ENCODE data around the gene INTS7.
A peak's percentile ranks its signal among the peaks of the same experiment; 100 is the strongest.

Gene INTS7

GRCh38 chr1:211929683-211930082, 105.7 kb downstream of the INTS7 start:
- DNase-seq = no peak

DNA sequence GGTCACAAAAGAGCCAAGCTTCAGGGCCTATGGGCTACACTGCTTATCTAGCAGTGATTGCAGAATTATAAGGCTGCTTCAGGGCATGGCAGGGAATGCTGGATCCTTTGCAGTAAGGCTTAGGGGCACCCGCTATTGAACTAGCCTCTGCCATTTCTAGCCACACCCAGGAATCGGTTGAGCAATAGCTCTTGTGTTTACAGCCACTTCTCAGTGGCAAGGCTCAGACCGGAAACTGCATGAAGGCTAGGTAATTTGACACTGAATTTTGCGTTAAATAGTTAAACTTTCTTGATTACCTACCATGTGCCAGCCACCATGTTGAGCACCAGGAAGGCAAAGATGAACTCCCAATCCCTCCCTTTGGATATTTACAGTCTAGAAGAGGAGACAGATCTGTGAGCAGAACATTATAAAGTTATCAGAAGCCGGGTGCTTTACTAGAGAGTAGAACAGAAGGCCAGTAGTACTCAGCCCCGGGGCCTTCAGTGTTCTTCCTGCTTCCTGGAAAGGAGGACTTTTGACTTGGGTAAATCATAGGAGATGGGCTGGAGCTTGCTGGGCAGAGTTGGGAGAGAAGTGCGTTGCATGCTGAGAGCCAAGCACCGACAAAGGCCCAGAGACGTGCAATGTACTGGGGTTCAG, 106.2 kb downstream of the INTS7 start:
- DNase-seq = peak in 1 of 2 donors; percentile 65

DNA sequence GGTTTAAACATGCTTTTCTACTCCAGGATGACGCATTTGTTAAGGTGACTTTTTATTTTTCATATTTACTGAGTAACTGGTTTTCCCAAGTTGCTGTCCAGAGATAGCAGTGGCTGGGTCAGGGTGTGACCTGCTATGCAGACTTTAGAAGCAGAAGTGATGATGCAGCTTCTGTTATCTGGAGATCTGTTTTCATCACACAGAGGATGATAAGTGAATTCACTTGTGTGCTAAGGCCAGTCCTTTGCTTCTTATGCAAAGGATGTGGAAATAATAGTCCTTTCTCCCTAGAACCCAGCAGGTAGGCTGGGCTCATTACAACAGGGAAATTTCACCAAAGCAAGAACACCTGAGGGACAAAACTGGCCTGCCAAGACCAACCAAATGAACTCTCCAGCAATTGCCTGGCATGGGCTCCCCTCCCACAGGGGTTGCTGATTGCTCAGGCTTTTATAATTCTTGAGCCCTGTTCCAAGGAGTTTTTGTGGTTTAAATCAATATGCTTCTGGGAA, 107.0 kb downstream of the INTS7 start:
- peak; percentile 48 to 57 for DNase-seq

DNA sequence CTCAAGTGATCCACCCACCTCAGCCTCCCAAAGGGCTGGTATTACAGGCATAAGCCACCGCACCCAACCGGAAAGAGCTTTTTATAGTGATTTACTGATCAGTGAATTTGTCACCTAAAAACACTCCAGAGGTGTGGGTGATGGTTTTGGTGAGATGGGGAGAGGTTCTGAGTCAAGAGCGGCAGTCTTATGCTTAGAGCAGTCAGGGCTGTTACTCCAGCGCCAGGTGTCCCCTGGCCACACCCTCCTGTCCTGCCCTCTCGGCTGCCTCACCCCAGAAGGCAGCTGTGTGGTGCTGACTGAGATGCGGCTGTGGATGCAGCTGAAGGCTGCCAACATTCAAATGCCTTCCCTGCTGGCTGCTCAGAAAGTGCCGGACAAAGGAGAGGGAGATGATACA, 110.3 kb downstream of the INTS7 start:
- DNase-seq = no peak

DNA sequence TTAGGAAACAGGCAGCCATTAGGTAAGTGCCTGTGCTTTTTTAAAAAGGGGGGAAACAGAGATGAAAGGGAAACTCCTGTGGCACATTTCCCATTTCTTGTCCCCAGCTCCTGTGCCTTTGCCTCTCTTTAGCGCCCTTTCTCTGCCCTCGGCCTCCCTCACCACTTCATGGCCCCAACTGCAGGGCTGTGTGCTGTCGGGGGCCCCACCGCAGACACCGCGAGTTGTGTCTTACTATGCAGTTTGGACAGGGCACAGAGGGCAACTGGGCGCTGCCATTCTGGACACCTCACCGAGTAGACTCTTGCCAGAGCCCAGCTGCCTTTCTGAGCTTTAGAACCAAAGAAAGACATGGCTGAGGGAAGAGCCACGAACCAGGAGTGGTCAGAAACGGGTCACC, 111.1 kb downstream of the INTS7 start:
- no peak for DNase-seq

GRCh38 chr1:211923095-211923494, 112.3 kb downstream of the INTS7 start:
- no peak for DNase-seq

GRCh38 chr1:211921579-211922095, 113.7 kb downstream of the INTS7 start:
- DNase-seq = no peak

DNA sequence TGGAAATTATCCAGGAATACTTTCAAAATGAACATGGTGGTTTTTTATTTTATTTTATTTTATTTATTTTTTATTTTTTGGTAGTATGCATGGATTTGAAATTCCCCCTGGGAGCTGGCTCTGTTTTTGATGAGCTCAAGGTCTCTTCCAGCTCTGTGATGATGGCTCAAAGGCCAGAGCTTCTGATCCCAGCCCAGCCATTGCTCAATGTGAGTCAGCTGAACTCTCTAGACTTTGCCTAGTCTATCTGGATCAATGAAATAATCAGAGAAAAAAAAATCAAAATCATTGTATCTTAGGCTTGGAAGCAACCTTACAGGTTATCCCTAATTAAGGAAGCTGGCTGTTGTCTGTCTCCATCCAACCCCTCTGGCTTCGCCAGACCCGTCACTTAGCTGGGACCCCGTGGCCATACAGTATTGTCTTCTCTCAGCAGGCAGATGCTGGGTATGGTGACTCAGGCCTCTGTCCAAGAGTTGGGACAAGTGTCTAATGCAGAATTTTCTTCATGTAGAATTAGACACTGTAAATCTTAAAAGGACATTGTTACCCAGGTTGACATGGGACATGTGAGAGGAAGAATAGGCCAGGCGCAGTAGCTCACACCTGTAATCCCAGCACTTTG, 114.6 kb downstream of the INTS7 start:
- DNase-seq = no peak

DNA sequence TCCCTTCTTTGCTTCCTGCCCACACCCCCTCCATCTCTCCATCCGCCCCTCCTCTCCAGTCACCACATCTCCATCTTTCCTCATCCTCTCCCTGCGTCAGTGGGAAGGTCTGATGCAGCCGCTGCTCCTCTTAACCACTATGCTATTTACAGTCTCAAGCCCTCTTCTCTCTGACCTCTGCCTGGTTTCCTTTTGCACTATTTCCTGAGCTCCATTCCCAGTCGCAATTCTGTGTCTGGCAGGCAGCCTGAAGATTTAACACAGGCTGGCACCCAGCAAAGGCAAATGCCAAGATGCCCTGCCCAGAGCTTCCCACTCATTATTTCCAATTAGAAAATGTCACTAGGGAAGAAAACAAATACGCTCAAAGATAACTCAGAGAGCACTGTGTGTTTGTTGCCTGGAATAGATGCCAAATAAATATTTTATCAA, 115.2 kb downstream of the INTS7 start:
- no peak for DNase-seq

DNA sequence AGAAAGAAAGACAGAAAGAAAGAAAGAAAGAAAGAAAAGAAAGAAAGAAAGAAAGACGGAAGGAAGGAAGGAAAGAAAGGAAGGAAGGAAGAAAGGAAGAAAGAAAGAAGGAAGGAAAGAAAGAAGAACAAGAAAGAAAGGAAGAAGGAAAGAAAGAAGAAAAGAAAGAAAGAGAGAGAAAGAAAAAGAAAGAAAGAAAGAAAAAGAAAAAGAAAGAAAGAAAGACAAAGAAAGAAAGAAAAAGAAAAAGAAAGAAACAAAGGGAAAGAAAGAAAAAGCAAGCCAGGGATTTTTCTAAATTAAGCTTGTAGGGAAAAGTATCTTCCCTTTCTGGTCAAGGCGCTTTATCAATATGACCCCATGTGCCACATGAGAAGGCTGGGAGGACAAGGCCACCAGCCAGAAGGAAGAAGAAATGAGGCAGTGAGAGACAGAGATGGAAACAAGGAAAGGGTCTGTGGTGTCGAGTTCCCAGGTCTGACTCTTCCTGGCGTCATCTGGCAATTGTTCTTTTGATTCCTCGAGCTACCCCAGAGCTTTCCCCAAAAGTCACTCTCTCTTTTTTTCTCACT, 116.4 kb downstream of the INTS7 start:
- DNase-seq = no peak

- DNase-seq = peak in 1 of 2 donors; percentile 60
Observed at GRCh38 chr1:211916458-211916857, 118.9 kb downstream of the INTS7 start.

GRCh38 chr1:211915924-211916323, 119.4 kb downstream of the INTS7 start:
- DNase-seq = no peak

DNA sequence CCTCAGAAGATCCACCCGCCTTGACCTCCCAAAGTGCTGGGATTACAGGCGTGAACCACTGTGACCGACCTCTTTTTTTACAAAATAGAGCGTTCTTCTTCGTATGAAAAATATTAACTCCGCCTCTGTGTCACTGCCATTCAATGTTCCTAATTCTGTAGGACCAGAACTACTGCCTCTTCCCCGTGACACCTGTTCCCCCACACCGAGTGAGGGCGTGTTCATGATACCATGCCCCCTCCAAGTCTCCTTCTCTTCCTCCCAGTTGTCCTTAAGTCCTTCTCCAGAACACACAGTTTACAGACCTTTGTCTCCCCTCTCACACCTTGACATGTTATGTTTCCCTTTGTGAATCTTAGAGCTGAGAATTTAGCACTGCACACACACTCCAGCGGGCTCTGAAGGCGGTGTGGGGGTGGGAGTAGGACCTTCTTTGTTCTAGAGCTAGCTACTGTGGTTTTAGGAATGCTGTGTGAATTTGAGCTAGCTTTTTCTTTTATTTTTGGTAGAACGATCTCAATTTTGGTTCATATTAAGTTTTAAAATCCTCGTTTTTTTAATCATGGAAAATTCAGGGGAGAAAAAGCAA, 122.4 kb downstream of the INTS7 start:
- DNase-seq = no peak

DNA sequence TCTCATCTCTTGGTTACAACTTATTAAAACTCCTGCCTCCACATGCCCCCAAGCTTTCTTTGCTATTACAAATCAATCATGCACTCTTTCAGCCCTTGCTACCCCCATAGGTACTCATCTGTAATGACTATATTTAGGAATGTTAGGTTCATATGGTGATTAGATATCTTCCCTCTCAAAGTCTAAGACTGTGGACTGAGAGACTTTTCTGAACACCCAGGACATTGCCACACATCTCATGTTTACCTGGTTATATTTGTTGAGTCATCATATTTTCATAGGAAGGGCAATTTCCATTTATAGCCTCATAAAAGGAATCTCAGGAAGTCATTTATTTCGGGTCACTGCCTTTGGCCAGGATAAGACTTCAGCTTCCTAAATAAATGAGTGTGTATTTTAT, 123.3 kb downstream of the INTS7 start:
- DNase-seq = no peak

DNA sequence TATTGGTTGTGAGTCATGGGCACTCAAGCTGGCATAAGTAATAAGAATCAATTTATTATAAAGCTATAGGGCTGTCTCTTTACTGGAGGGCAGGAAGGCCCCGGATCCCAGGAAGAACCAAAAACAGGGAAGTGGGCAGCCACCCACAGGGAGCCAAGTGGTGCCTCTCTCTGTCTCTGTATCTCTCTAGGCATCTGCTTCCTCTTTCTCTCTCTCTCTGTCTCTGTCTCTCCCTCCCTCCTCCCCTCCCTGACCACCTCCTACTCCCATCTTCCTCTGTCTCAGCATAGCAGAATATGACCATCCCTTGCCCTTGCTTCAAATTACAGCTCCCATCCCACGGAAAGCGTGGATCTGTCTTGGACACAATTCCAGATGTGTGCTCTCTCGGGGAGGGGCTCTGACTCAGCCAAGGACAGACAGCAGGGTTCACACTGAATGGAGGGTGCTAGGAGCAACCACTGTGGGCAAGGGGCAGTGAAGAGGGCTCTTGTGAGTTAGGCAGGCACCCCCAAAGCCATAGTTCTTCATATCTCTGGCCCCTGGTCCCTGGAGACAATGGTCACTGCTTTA, 124.4 kb downstream of the INTS7 start:
- peak; percentile 46 to 48 for DNase-seq

- no peak for DNase-seq
Observed at GRCh38 chr1:211910113-211910884, 125.1 kb downstream of the INTS7 start.

- DNase-seq = no peak
Observed at GRCh38 chr1:211909395-211909794, 126.0 kb downstream of the INTS7 start.

- peak in 1 of 2 donors; percentile 39 for DNase-seq
Observed at GRCh38 chr1:211908951-211909350, 126.4 kb downstream of the INTS7 start.

GRCh38 chr1:211908453-211908852, 126.9 kb downstream of the INTS7 start:
- peak; percentile 85 to 97 for DNase-seq

- DNase-seq = peak in 1 of 2 donors; percentile 30
Observed at GRCh38 chr1:211903490-211904245, 131.7 kb downstream of the INTS7 start.

GRCh38 chr1:211902624-211903291, 132.6 kb downstream of the INTS7 start:
- DNase-seq = no peak
